ENCODE results near the gene WDR86.

- TF ChIP-seq ISL1 (CRISPR knock-in tag; IDR thresholded peaks at IDR 0.05) (no peak), PPARA (CRISPR knock-in tag; IDR thresholded peaks at IDR 0.05; ENCODE audit: borderline replicate concordance) (no peak), RARB (CRISPR knock-in tag; IDR thresholded peaks at IDR 0.05) (no peak), CREB5 (CRISPR knock-in tag; IDR thresholded peaks at IDR 0.05; ENCODE audit: low read depth) (no peak), ZFP30 (CRISPR knock-in tag; IDR thresholded peaks at IDR 0.05) (no peak), ARNTL (CRISPR knock-in tag; IDR thresholded peaks at IDR 0.05; ENCODE audit: borderline replicate concordance, low read depth) (no peak), CSDC2 (CRISPR knock-in tag; IDR thresholded peaks at IDR 0.05) (no peak), ZNF8 (CRISPR knock-in tag; IDR thresholded peaks at IDR 0.05) (no peak), GLIS3 (CRISPR knock-in tag; IDR thresholded peaks at IDR 0.05) (no peak), ESRRG (CRISPR knock-in tag; IDR thresholded peaks at IDR 0.05) (no peak), TOX (CRISPR knock-in tag; IDR thresholded peaks at IDR 0.05; ENCODE audit: borderline replicate concordance) (no peak), ZNF565 (CRISPR knock-in tag; conservative IDR thresholded peaks at IDR 0.05; ENCODE audit: low read depth) (no peak)
- TF ChIP-seq, protein P1, sequence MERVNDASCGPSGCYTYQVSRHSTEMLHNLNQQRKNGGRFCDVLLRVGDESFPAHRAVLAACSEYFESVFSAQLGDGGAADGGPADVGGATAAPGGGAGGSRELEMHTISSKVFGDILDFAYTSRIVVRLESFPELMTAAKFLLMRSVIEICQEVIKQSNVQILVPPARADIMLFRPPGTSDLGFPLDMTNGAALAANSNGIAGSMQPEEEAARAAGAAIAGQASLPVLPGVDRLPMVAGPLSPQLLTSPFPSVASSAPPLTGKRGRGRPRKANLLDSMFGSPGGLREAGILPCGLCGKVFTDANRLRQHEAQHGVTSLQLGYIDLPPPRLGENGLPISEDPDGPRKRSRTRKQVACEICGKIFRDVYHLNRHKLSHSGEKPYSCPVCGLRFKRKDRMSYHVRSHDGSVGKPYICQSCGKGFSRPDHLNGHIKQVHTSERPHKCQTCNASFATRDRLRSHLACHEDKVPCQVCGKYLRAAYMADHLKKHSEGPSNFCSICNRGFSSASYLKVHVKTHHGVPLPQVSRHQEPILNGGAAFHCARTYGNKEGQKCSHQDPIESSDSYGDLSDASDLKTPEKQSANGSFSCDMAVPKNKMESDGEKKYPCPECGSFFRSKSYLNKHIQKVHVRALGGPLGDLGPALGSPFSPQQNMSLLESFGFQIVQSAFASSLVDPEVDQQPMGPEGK (CRISPR knock-in tag; IDR thresholded peaks at IDR 0.05; ENCODE audit: borderline replicate concordance) = no peak
Measured at GRCh38 chr7:151384776-151385625, 24.8 kb downstream of the WDR86 start.

All from SK-N-SH treated with all-trans-retinoic acid at 6 μM for 48 hours (cell line).